ENCODE measurements around the gene WDTC1. TPM values are rescaled to one million over a fixed set of nuclear protein-coding genes. Genes with fewer than 3 reads are reported as not detected.

WDTC1 gene
- total and polyA plus RNA-seq, 7 donors = 10.8 to 66.1 (median 55.6) TPM

- no peak for TF ChIP-seq CTCF (IDR thresholded peaks at IDR 0.05)
- no peaks in the 10 kb centered on the region for H3K36me3 ChIP-seq (ENCODE audit: insufficient read depth in 1 of 2, low read depth in 1 of 2)
- no peak overlapping the region for H3K4me3 ChIP-seq
- H3K9me3 ChIP-seq = no peaks in the 10 kb centered on the region
- ATAC-seq (no peak), DNase-seq (no peak)
- 82 to 88% (median 84%) methylated on average over 5 of the region's 5 CpGs for WGBS, 3 donors
- H3K27me3 ChIP-seq (ENCODE audit: insufficient read depth in 3 of 3, low read length in 2 of 3) = peaks cover 0 to 21% (median 0%) of the 10 kb centered on the region in 3 donors
- H3K4me1 ChIP-seq = peaks cover 4% of the 10 kb centered on the region
- intact Hi-C loops (cut with DNase I) = no loop called here
- no peak overlapping the region for H3K27ac ChIP-seq
Observed at GRCh38 chr1:27316860-27317259, 82.4 kb downstream of the WDTC1 start.

GRCh38 chr1:27318136-27318535 lies 83.7 kb downstream of the WDTC1 start:
- 20 to 34% (median 27%) methylated on average over 4 of the region's 4 CpGs for WGBS, 3 donors
- no peak overlapping the region for H3K4me3 ChIP-seq
- H3K27ac ChIP-seq = no peak overlapping the region
- ATAC-seq (no peak), DNase-seq (no peak)
- TF ChIP-seq CTCF (IDR thresholded peaks at IDR 0.05) = no peak
- intact Hi-C loops (cut with DNase I) = no loop called here
- H3K4me1 ChIP-seq = peaks cover 7% of the 10 kb centered on the region
- peaks cover 0 to 21% (median 0%) of the 10 kb centered on the region in 3 donors for H3K27me3 ChIP-seq (ENCODE audit: insufficient read depth in 3 of 3, low read length in 2 of 3)
- peaks cover 0 to 1% of the 10 kb centered on the region in 2 donors for H3K36me3 ChIP-seq (ENCODE audit: insufficient read depth in 1 of 2, low read depth in 1 of 2)
- H3K9me3 ChIP-seq = no peaks in the 10 kb centered on the region

- Histone ChIP-seq H3K27ac (no peak overlapping the region), H3K27me3 (ENCODE audit: insufficient read depth in 3 of 3, low read length in 2 of 3) (peaks cover 0 to 21% (median 0%) of the 10 kb centered on the region in 3 donors), H3K9me3 (no peaks in the 10 kb centered on the region), H3K4me1 (peaks cover 12% of the 10 kb centered on the region), H3K36me3 (ENCODE audit: insufficient read depth in 1 of 2, low read depth in 1 of 2) (peaks cover 0 to 2% of the 10 kb centered on the region in 2 donors), H3K4me3 (no peak overlapping the region)
- whole genome bisulfite sequencing, 3 donors = 69 to 85% (median 77%) methylated on average over 1 of the region's 1 CpG
- intact Hi-C loops (cut with DNase I) = no loop called here
- DNase-seq (no peak), ATAC-seq (no peak)
- no peak for TF ChIP-seq CTCF (IDR thresholded peaks at IDR 0.05)
Observed at GRCh38 chr1:27318596-27318995, 84.2 kb downstream of the WDTC1 start.

GRCh38 chr1:27321813-27322568 lies 87.6 kb downstream of the WDTC1 start, which contains the start of gene TMEM222:
TMEM222 (plus strand) TSS chr1:27322163; CDS start chr1:27322198, 35 bp downstream.
- peak; percentile 17 for TF ChIP-seq CTCF (IDR thresholded peaks at IDR 0.05)
- peak; percentile 99 for ATAC-seq
- H3K27ac ChIP-seq = peak within 1 kb of the TSS; percentile 93
- peak within 1 kb of the TSS; percentile 99 for H3K4me3 ChIP-seq
- peaks cover 27% of the 10 kb centered on the region for H3K4me1 ChIP-seq
- H3K9me3 ChIP-seq = no peaks in the 10 kb centered on the region
- 0% methylated on average over 62 to 67 of the region's 67 CpGs for WGBS, 3 donors
- H3K36me3 ChIP-seq (ENCODE audit: insufficient read depth in 1 of 2, low read depth in 1 of 2) = peaks cover 2 to 23% of the 10 kb centered on the region in 2 donors
- peak; percentile 99 for DNase-seq
- peaks cover 0 to 19% (median 0%) of the 10 kb centered on the region in 3 donors for H3K27me3 ChIP-seq (ENCODE audit: insufficient read depth in 3 of 3, low read length in 2 of 3)
- intact Hi-C loops (cut with DNase I) = loop anchor here in 1 of 2 donors (5.0 kb wide), 1 partner anchor 35 kb away; no protein-coding TSS in a partner anchor

Measured in psoas muscle (tissue), 8 donors.